ENCODE data around the gene ASCC2. TPM values are rescaled to one million over a fixed set of nuclear protein-coding genes. Genes with fewer than 3 reads are reported as not detected.

ASCC2 gene
- total RNA-seq, 4 donors from 2014 or later, result 19.6 to 35.8 (median 28.5) TPM

DNA sequence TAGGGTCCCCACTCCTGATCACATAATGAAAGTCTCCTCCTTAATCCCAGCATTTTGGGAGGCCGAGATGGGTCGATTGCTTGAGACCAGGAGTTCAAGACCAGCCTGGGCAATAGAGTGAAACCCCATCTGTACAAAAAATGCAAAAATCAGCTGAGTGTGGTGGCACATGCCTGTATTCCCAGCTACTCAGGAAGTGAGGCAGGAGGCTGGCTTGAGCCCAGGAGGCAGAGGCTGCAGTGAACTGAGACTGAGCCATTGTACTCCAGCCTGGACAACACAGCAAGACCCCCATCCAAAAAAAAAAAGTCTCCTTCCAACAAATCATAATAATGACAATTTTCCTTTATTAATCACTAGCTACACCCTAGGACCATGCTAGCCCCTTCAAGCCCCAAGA lies 86.4 kb downstream of the ASCC2 start:
- WGBS, 2 donors (ENCODE audit: low coverage in 1 of 2), result no CpG with 5 or more reads among the region's 2 CpGs
- Histone ChIP-seq H3K27me3 (no peaks in the 10 kb centered on the region), H3K27ac (no peak overlapping the region), H3K4me3 (no peak overlapping the region), H3K9me3 (no peaks in the 10 kb centered on the region), H3K36me3 (peaks cover 0 to 58% of the 10 kb centered on the region in 2 donors), H3K4me1 (no peaks in the 10 kb centered on the region)
- no peak for ATAC-seq
- TF ChIP-seq EP300 (IDR thresholded peaks at IDR 0.05), result no peak
- TF ChIP-seq POLR2AphosphoS5 (IDR thresholded peaks at IDR 0.05), result no peak

DNA sequence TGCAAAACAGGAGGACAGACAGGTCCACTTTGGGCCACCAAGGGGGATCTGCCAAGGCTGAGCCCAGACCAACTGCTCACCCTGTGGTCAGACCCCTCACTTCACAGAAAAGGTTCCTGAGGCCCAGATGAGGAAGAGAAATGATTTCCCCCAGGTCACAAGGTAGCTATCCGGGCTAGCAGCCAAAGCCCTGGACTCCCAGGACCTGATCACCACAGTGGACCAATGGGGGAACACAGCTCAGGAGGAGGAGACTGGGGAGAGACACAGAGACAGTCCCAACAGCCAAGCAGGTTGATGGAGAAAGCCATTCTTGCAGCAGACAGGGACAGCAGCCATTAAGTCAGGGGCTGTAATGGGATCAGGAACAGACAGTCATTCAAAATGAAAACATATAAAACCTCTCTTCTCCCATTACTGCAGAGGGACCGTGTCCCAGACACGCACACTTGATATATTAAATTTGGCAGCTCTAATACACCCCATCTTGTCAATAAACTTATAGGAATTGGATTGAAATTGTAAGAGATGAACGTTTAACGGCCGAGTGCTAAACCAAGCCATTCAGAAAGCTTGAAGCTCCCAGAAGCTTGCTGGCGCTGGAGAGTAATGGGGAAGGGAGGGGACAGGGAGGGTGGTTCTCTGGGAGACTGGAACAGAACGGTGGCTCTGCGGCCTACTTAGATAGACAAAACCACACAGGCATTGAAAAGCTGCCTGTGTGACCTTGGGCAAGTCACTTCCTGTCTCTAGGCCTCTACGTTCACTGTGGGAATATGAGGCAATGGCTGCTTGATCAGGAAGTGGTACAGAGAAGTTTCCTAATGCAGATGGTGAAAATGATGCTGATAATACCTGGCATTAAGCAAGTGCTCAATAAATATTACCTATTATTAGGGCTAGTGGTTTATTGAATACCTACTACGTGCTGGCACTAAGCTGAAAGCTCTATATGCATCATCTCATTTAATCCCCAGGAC lies 87.2 kb downstream of the ASCC2 start:
- Histone ChIP-seq H3K36me3 (peaks cover 0 to 66% of the 10 kb centered on the region in 2 donors), H3K27me3 (no peaks in the 10 kb centered on the region), H3K27ac (no peak overlapping the region), H3K9me3 (no peaks in the 10 kb centered on the region), H3K4me1 (no peaks in the 10 kb centered on the region), H3K4me3 (no peak overlapping the region)
- WGBS, 2 donors (ENCODE audit: low coverage in 1 of 2), result 78 to 87% methylated on average over 7 to 10 of the region's 11 CpGs
- TF ChIP-seq EP300 (IDR thresholded peaks at IDR 0.05) (no peak), POLR2A (IDR thresholded peaks at IDR 0.05) (no peak), POLR2AphosphoS5 (IDR thresholded peaks at IDR 0.05) (no peak)
- ATAC-seq, result no peak

- Histone ChIP-seq H3K9me3 (no peaks in the 10 kb centered on the region), H3K27ac (no peak overlapping the region), H3K4me3 (no peak overlapping the region), H3K27me3 (no peaks in the 10 kb centered on the region), H3K36me3 (peaks cover 0 to 74% of the 10 kb centered on the region in 2 donors), H3K4me1 (no peaks in the 10 kb centered on the region)
- 100% methylated on average over 1 of the region's 3 CpGs; no CpG with 5 or more reads in 1 of the 2 donors for WGBS, 2 donors (ENCODE audit: low coverage in 1 of 2)
- TF ChIP-seq CTCF (IDR thresholded peaks at IDR 0.05) (no peak), POLR2AphosphoS5 (IDR thresholded peaks at IDR 0.05) (no peak), EP300 (IDR thresholded peaks at IDR 0.05) (no peak), POLR2A (IDR thresholded peaks at IDR 0.05) (no peak)
- no peak for ATAC-seq
These were observed 88.0 kb downstream of the ASCC2 start for GRCh38 chr22:29750029-29750428.

DNA sequence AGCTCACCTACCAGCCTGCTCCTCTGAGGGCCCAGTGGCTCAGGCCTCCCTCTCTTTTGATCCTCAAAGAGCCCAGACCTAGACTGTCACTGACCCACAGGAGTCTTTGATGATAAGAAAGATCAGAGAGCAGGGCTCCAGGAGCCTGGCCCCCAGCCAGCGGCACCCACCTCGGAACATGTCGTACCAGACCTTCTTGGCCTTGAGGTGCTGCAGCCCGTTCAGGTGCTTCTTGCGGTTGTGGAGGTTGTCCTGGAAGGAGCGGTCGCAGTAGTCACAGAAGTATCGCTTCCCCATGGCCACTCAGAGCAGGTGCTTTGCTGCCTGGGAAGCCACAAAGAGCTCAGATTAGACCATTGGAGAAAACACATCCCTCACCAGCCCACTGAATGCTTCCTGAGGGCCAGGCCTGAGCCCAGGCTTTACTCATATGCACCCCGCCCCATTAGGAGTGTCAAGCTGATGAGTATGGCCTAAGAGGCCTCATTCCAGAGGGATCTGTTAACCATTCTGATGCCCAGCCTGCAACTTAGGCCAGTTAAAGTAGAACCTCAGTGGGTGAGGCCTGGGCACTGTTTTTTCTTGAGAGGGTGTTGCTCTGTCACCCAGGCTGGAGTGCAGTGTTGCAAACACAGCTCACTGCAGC lies 89.7 kb downstream of the ASCC2 start:
- 100% methylated on average over 1 of the region's 9 CpGs; no CpG with 5 or more reads in 1 of the 2 donors for WGBS, 2 donors (ENCODE audit: low coverage in 1 of 2)
- H3K36me3 ChIP-seq, result peaks cover 0 to 79% of the 10 kb centered on the region in 2 donors
- no peak for ATAC-seq
- no peaks in the 10 kb centered on the region for H3K9me3 ChIP-seq
- H3K4me1 ChIP-seq, result no peaks in the 10 kb centered on the region
- no peak overlapping the region for H3K4me3 ChIP-seq
- H3K27me3 ChIP-seq, result no peaks in the 10 kb centered on the region
- H3K27ac ChIP-seq, result no peak overlapping the region
- TF ChIP-seq POLR2A (IDR thresholded peaks at IDR 0.05), result no peak
- TF ChIP-seq POLR2AphosphoS5 (IDR thresholded peaks at IDR 0.05), result no peak
- TF ChIP-seq EP300 (IDR thresholded peaks at IDR 0.05), result no peak
- no peak for TF ChIP-seq CTCF (IDR thresholded peaks at IDR 0.05)

GRCh38 chr22:29747832-29748231 lies 90.2 kb downstream of the ASCC2 start:
- 80 to 89% methylated on average over 1 to 5 of the region's 7 CpGs for WGBS, 2 donors (ENCODE audit: low coverage in 1 of 2)
- Histone ChIP-seq H3K27me3 (no peaks in the 10 kb centered on the region), H3K36me3 (peaks cover 0 to 80% of the 10 kb centered on the region in 2 donors), H3K9me3 (no peaks in the 10 kb centered on the region), H3K27ac (no peak overlapping the region), H3K4me1 (no peaks in the 10 kb centered on the region), H3K4me3 (no peak overlapping the region)
- ATAC-seq, result no peak
- TF ChIP-seq POLR2A (IDR thresholded peaks at IDR 0.05) (no peak), POLR2AphosphoS5 (IDR thresholded peaks at IDR 0.05) (no peak), CTCF (IDR thresholded peaks at IDR 0.05) (no peak), EP300 (IDR thresholded peaks at IDR 0.05) (no peak)
